GM18909 (cell line): ENCODE measurements around the gene C14orf39.

ENCODE experiments used
- ATAC-seq: cut with Tn5 transposase; IDR thresholded peaks from one replicate; pipeline ENCODE4 v1.9.1; 2021; ENCODE audit warnings: mild to moderate bottlenecking; ENCODE audit not compliant: unreplicated experiment, poor library complexity

Gene C14orf39

GRCh38 chr14:60485598-60486251 is at the start of gene C14orf39:
Gene C14orf39 (minus strand): TSS chr14:60486063. CDS start chr14:60485078, 985 bp downstream.
- ATAC-seq, result no peak

- no peak for ATAC-seq
Measured at GRCh38 chr14:60532442-60532841, 46.6 kb upstream of the C14orf39 start.

GRCh38 chr14:60515511-60516289 is 29.8 kb upstream of the C14orf39 start:
- no peak for ATAC-seq

- peak; percentile 70 for ATAC-seq
Measured at GRCh38 chr14:60514741-60515491, 29.1 kb upstream of the C14orf39 start.

- ATAC-seq, result no peak
Measured at GRCh38 chr14:60514378-60514740, 28.5 kb upstream of the C14orf39 start.

- no peak for ATAC-seq
Measured at GRCh38 chr14:60512973-60513571, 27.2 kb upstream of the C14orf39 start.

- no peak for ATAC-seq
Measured at GRCh38 chr14:60512126-60512525, 26.3 kb upstream of the C14orf39 start.

- ATAC-seq, result no peak
Measured at GRCh38 chr14:60510951-60511599, 25.2 kb upstream of the C14orf39 start.

GRCh38 chr14:60510254-60510950 is 24.5 kb upstream of the C14orf39 start:
- no peak for ATAC-seq

GRCh38 chr14:60509438-60510253 is 23.8 kb upstream of the C14orf39 start:
- ATAC-seq, result no peak

GRCh38 chr14:60508707-60509437 is 23.0 kb upstream of the C14orf39 start, which contains the start of gene SIX6:
Gene SIX6 (plus strand): TSS chr14:60509146. CDS start chr14:60509399, 253 bp downstream.
- no peak for ATAC-seq

GRCh38 chr14:60508363-60508706 is 22.5 kb upstream of the C14orf39 start:
- ATAC-seq, result no peak

GRCh38 chr14:60506985-60507829 is 21.3 kb upstream of the C14orf39 start:
- ATAC-seq, result no peak

- ATAC-seq, result no peak
Measured at GRCh38 chr14:60506462-60506984, 20.7 kb upstream of the C14orf39 start.

- no peak for ATAC-seq
Measured at GRCh38 chr14:60506010-60506409, 20.1 kb upstream of the C14orf39 start.

- ATAC-seq, result no peak
Measured at GRCh38 chr14:60505448-60505847, 19.6 kb upstream of the C14orf39 start.

- ATAC-seq, result no peak
Measured at GRCh38 chr14:60502541-60502940, 16.7 kb upstream of the C14orf39 start.
